DND-41 (cell line): Measurements from ENCODE around the gene SLC39A9.

Source experiments
- ATAC-seq: fragments of 200-7000 bp; cut with Tn5 transposase; 3 replicates; pipeline ENCODE4 v1.9.1; 2021; ENCODE audit warnings: low read depth; ENCODE audit not compliant: insufficient read depth
- DNase-seq: peaks from one replicate; pipeline ENCODE4 v3.0.0-alpha.2; 2020
- H2AFZ ChIP-seq: 2 replicates; pipeline ENCODE4 v1.6.0; 2012; ENCODE audit warnings: low read depth, low read length
- H3K27ac ChIP-seq: 2 replicates; pipeline ENCODE4 v1.5.1; 2012; ENCODE audit warnings: low read length, inconsistent platforms
- H3K27me3 ChIP-seq: fragments of 200-600 bp; sonication (generic); 2 replicates; pipeline ENCODE4 v1.6.0; 2012; ENCODE audit warnings: low read length, mild to moderate bottlenecking, inconsistent platforms; ENCODE audit not compliant: insufficient read depth, poor library complexity
- H3K36me3 ChIP-seq: 2 replicates; pipeline ENCODE4 v1.5.1; 2012; ENCODE audit warnings: low read length, inconsistent platforms; ENCODE audit not compliant: insufficient read depth
- H3K4me1 ChIP-seq: 2 replicates; pipeline ENCODE4 v1.5.1; 2012; ENCODE audit warnings: mild to moderate bottlenecking, low read length; ENCODE audit not compliant: insufficient read depth
- H3K4me2 ChIP-seq: 2 replicates; pipeline ENCODE4 v1.6.0; 2012; ENCODE audit warnings: mild to moderate bottlenecking, moderate library complexity, low read length, inconsistent platforms; ENCODE audit not compliant: insufficient read depth
- H3K4me3 ChIP-seq, 2 experiments: fragments of 200-600 bp in 1 of 2; shearing (Covaris generic) in 1 of 2; 2 replicates each; pipeline ENCODE4 v1.5.1; 2012 to 2016; ENCODE audit warnings: inconsistent platforms in 2 of 2, low read length in 2 of 2, mild to moderate bottlenecking in 2 of 2, low read depth in 1 of 2, moderate library complexity in 1 of 2
- H3K79me2 ChIP-seq: 2 replicates; pipeline ENCODE4 v1.6.0; 2012; ENCODE audit warnings: low read length, inconsistent platforms; ENCODE audit not compliant: insufficient read depth
- H3K9ac ChIP-seq: 2 replicates; pipeline ENCODE4 v1.6.0; 2012; ENCODE audit warnings: low read depth, mild to moderate bottlenecking, inconsistent platforms, low read length, moderate library complexity
- H3K9me3 ChIP-seq: 2 replicates; pipeline ENCODE4 v1.5.1; 2012; ENCODE audit warnings: low read length, moderate library complexity, mild to moderate bottlenecking, inconsistent platforms; ENCODE audit not compliant: insufficient read depth, severe bottlenecking
- H4K20me1 ChIP-seq: 2 replicates; pipeline ENCODE4 v1.6.0; 2012; ENCODE audit warnings: low read length; ENCODE audit not compliant: insufficient read depth
- CTCF ChIP-seq: IDR thresholded peaks from 2 replicates; pipeline ENCODE4 v1.5.1; 2012; ENCODE audit warnings: borderline replicate concordance, low read length, moderate library complexity, mild to moderate bottlenecking; ENCODE audit not compliant: poor library complexity, severe bottlenecking; ENCODE audit errors: extremely low read depth
- EZH2 ChIP-seq: IDR thresholded peaks from 3 replicates; pipeline ENCODE4 v1.6.1; 2012; ENCODE audit warnings: borderline replicate concordance, low read depth, mild to moderate bottlenecking, moderate library complexity, low read length, inconsistent platforms; ENCODE audit not compliant: severe bottlenecking

SLC39A9 gene

GRCh38 chr14:69490219-69490918, 91.9 kb downstream of the SLC39A9 start:
- no peaks in the 10 kb centered on the region for H3K9me3 ChIP-seq
- H3K27ac ChIP-seq: no peak overlapping the region
- H3K27me3 ChIP-seq: peaks cover 2% of the 10 kb centered on the region
- no peak overlapping the region for H2AFZ ChIP-seq
- H3K79me2 ChIP-seq: no peaks in the 10 kb centered on the region
- H3K4me1 ChIP-seq: no peaks in the 10 kb centered on the region
- H3K36me3 ChIP-seq: no peaks in the 10 kb centered on the region
- TF ChIP-seq EZH2 (no peak), CTCF (no peak)
- no peak overlapping the region for H3K4me2 ChIP-seq
- H3K4me3 ChIP-seq: no peak overlapping the region
- DNase-seq (no peak), ATAC-seq (no peak)
- H4K20me1 ChIP-seq: no peaks in the 10 kb centered on the region
- H3K9ac ChIP-seq: no peak overlapping the region

DNA sequence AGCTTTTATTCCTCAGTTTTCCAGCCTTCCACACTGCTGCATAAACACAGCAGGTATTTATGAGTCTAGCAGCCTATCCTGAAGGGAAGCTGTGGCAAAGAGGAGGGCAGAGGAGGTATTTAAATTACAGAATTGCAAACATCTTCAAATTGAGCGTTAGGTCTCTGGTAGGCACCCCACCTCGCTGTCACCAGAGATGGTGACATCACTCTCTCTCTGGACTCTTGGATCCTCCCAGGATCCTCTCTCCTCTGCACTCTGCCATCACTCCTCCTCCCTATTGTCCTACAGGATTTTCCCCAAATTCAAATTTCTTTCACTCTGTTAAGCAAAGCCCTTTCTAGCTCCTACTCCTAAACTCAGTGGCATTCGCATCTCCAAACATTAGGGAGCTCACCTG, 92.7 kb downstream of the SLC39A9 start:
- Histone ChIP-seq H3K4me1 (no peaks in the 10 kb centered on the region), H3K4me3 (no peak overlapping the region), H3K79me2 (no peaks in the 10 kb centered on the region), H3K4me2 (no peak overlapping the region), H3K36me3 (no peaks in the 10 kb centered on the region), H3K9ac (no peak overlapping the region), H3K9me3 (no peaks in the 10 kb centered on the region), H3K27ac (no peak overlapping the region), H2AFZ (no peak overlapping the region), H3K27me3 (peaks cover 2% of the 10 kb centered on the region), H4K20me1 (no peaks in the 10 kb centered on the region)
- ATAC-seq: no peak
- no peak for TF ChIP-seq CTCF
- no peak for TF ChIP-seq EZH2
- DNase-seq: no peak

GRCh38 chr14:69493038-69493437, 94.5 kb downstream of the SLC39A9 start:
- Histone ChIP-seq H3K4me3 (no peak overlapping the region), H3K79me2 (no peaks in the 10 kb centered on the region), H3K36me3 (no peaks in the 10 kb centered on the region), H3K4me1 (no peaks in the 10 kb centered on the region), H2AFZ (no peak overlapping the region), H3K4me2 (no peak overlapping the region), H3K9me3 (no peaks in the 10 kb centered on the region), H4K20me1 (no peaks in the 10 kb centered on the region), H3K27ac (no peak overlapping the region), H3K27me3 (peaks cover 2% of the 10 kb centered on the region), H3K9ac (no peak overlapping the region)
- TF ChIP-seq EZH2 (no peak), CTCF (no peak)
- ATAC-seq (no peak), DNase-seq (no peak)
